ENCODE measurements around the gene TRIP6. TPM values are rescaled to one million over a fixed set of nuclear protein-coding genes. Genes with fewer than 3 reads are reported as not detected.
A peak's percentile ranks its signal among the peaks of the same experiment; 100 is the strongest.

The TRIP6 gene
- total and polyA plus RNA-seq, 2 donors (not counting 3 experiments of a cell fraction or from before 2014, with no cell fraction given): 90.3 TPM

DNA sequence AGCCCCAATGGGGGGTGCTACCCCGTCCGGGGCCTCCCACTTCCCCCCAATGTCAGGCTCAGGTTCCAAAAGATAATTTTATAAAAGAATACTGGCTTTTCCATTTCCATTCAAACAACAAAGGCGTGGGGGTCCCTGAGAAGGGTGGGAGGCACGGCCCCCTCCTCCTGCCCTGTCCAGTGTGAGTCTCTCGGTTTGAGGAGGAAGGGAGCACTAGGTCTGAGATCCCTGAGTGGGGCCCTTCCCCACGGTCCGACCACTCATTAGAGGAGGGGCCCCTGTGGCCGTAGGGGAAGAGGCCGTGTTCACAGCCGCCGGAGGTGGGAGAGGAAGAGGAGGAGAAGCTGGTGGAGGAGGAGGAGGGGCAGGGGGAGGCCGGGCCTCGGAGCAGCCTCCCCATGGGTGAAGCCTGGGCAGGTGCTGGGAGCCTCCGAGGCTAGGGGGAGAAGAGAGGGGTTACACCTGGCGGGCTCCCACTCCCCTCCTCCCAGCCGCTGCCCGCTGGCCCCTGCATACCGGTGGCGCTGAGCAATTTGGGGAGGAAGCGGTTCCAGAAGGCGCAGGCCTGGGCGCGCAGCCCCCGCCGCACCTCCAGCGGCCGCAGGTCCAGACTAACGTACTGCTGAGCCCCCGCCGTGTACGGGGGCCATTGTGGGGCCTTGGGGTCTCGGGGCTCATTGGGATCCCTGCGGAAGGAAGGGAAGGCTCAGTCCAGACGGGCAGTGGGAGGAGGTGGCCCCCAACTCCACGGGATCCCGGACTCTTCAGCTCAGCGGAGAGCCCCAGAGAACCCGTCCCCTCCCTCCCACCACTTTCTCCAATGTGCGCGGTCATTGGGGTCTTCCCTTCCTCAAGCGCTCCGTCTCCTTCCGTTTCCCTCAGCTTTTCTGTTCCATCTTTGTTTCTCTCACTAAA, 23.7 kb downstream of the TRIP6 start:
- Histone ChIP-seq H3K9me3 (replicated peaks; ENCODE audit: control insufficient read depth, insufficient read depth, low read length) (no peaks in the 10 kb centered on the region), H3K27ac (ENCODE audit: insufficient read depth, low read depth, low read length) (no peak overlapping the region), H3K27me3 (ENCODE audit: control insufficient read depth in 2 of 2, insufficient read depth in 2 of 2, low read length in 2 of 2) (peaks cover under 1 to 9% of the 10 kb centered on the region in 2 experiments), H4K20me1 (replicated peaks; ENCODE audit: control insufficient read depth, extremely low read depth, insufficient read depth, low read length) (no peaks in the 10 kb centered on the region), H3K4me1 (ENCODE audit: control insufficient read depth, extremely low read depth, insufficient read depth, low read length) (peaks cover 45% of the 10 kb centered on the region), H3K9me1 (replicated peaks; ENCODE audit: control insufficient read depth, extremely low read depth, insufficient read depth, low read length) (no peaks in the 10 kb centered on the region), H3K4me2 (ENCODE audit: insufficient read depth, low read length) (peak overlapping the region; percentile 43), H3K9ac (replicated peaks; ENCODE audit: extremely low read depth, insufficient read depth, low read length) (no peak overlapping the region), H3K79me2 (ENCODE audit: control insufficient read depth, insufficient read depth, low read length) (peaks cover 15% of the 10 kb centered on the region), H2AFZ (ENCODE audit: low read depth, low read length) (peak overlapping the region; percentile 80), H3K4me3 (replicated peaks in 1 of 3; ENCODE audit: insufficient read depth in 1 of 3, low read depth in 1 of 3, low read length in 3 of 3) (peak overlapping the region in 2 of 3 experiments; percentile 8 to 37), H3K36me3 (ENCODE audit: control insufficient read depth in 2 of 2, extremely low read depth in 1 of 2, insufficient read depth in 2 of 2, low read length in 2 of 2) (peaks cover 9 to 19% of the 10 kb centered on the region in 2 experiments)
- no TSS peak for BruUV-seq (replicated peaks)
- dilution Hi-C loops (cut with MboI; ENCODE audit: extremely low pct_ligation_motif_present, low sequenced_read_pairs): no loop called here
- intact Hi-C loops (cut with micrococcal nuclease): loop anchor here (5.0 to 10.0 kb wide), 3 partner anchors 76 to 404 kb away; partner anchors contain the start of genes MUC12 and VGF
- peak; percentile 65 for FAIRE-seq
- CTCF ChIA-PET: interaction anchor here (0.6 to 1.4 kb wide), 8 partner anchors 20 to 401 kb away, joined by 3 to 13 read pairs (median 5); partner anchors contain the start of gene POP7
- TF ChIP-seq EZH2 (IDR thresholded peaks at IDR 0.05; ENCODE audit: borderline replicate concordance, low read depth, low read length, severe bottlenecking) (peak; percentile 33), MYC (IDR thresholded peaks at IDR 0.05; ENCODE audit: low read depth, low read length) (no peak)
- DNase-seq (ENCODE audit: low read depth, low spot score): no peak
- POLR2A ChIA-PET: interaction anchor here (1.3 to 4.2 kb wide), 2 partner anchors 15 to 96 kb away, joined by 3 to 27 read pairs; partner anchors contain the start of gene SRRT

DNA sequence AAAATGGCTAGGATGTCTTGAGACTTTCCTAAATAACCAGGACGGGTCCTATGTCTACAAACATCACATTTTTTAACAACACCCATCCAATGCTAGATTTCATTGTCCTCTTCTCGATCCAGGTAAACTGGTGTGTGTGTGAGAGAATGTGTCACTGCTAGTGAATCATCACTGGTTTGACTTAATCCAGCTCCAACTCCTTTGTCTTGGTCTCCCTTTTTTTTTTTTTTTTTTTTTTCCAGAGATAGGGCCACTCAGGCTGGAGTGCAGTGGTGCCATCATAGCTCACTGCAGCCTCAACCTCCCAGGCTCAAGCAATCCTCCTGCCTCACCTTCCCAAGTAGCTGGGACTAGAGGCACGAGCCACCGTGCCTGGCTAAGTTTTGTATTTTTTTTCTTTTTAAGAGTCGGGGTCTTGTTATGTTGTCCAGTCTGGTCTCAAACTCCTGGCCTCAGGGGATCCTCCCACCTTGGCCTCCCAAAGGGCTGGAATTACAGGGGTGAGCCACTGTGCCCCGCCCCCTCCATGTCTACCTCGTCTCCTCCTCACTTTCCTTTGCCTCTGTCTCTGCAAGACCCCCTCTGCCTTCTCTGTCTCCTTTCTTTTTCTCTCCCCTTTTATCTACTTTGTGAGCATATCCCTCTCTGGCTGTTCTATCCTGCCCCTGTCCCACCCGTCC, 24.5 kb downstream of the TRIP6 start:
- peaks cover 7 to 17% of the 10 kb centered on the region in 2 experiments for H3K27me3 ChIP-seq (ENCODE audit: control insufficient read depth in 2 of 2, insufficient read depth in 2 of 2, low read length in 2 of 2)
- no peak for DNase-seq (ENCODE audit: low read depth, low spot score)

More for the DNA sequence above, 24.5 kb downstream of the TRIP6 start:
- Histone ChIP-seq H2AFZ (ENCODE audit: low read depth, low read length) (no peak overlapping the region), H3K9ac (replicated peaks; ENCODE audit: extremely low read depth, insufficient read depth, low read length) (no peak overlapping the region), H3K27ac (ENCODE audit: insufficient read depth, low read depth, low read length) (no peak overlapping the region), H3K36me3 (ENCODE audit: control insufficient read depth in 2 of 2, extremely low read depth in 1 of 2, insufficient read depth in 2 of 2, low read length in 2 of 2) (peaks cover 5 to 12% of the 10 kb centered on the region in 2 experiments), H3K79me2 (ENCODE audit: control insufficient read depth, insufficient read depth, low read length) (peaks cover 15% of the 10 kb centered on the region), H3K4me3 (replicated peaks in 1 of 3; ENCODE audit: insufficient read depth in 1 of 3, low read depth in 1 of 3, low read length in 3 of 3) (no peak overlapping the region), H3K9me1 (replicated peaks; ENCODE audit: control insufficient read depth, extremely low read depth, insufficient read depth, low read length) (no peaks in the 10 kb centered on the region), H3K4me2 (ENCODE audit: insufficient read depth, low read length) (no peak overlapping the region), H3K4me1 (ENCODE audit: control insufficient read depth, extremely low read depth, insufficient read depth, low read length) (peaks cover 45% of the 10 kb centered on the region), H4K20me1 (replicated peaks; ENCODE audit: control insufficient read depth, extremely low read depth, insufficient read depth, low read length) (no peaks in the 10 kb centered on the region), H3K9me3 (replicated peaks; ENCODE audit: control insufficient read depth, insufficient read depth, low read length) (no peaks in the 10 kb centered on the region)
- FAIRE-seq: no peak
- ChIA-PET POLR2A (no interaction called here), CTCF (interaction anchor here (0.6 to 1.4 kb wide), 4 partner anchors 28 to 400 kb away, joined by 3 to 5 read pairs (median 4); no protein-coding TSS in a partner anchor)
- BruUV-seq (replicated peaks): no TSS peak
- TF ChIP-seq JUN (IDR thresholded peaks at IDR 0.05; ENCODE audit: borderline replicate concordance, insufficient read depth, insufficient read length, low read depth) (no peak), FOS (IDR thresholded peaks at IDR 0.05; ENCODE audit: borderline replicate concordance, insufficient read depth, low read length) (no peak), POLR2AphosphoS5 (IDR thresholded peaks at IDR 0.05; ENCODE audit: insufficient read depth, low read depth, low read length) (no peak), EZH2 (IDR thresholded peaks at IDR 0.05; ENCODE audit: borderline replicate concordance, low read depth, low read length, severe bottlenecking) (no peak), GATA2 (IDR thresholded peaks at IDR 0.05; ENCODE audit: insufficient read depth, insufficient read length, low read depth, low read length) (no peak), MYC (IDR thresholded peaks at IDR 0.05; ENCODE audit: low read depth, low read length) (no peak)
- TF ChIP-seq, protein P1, sequence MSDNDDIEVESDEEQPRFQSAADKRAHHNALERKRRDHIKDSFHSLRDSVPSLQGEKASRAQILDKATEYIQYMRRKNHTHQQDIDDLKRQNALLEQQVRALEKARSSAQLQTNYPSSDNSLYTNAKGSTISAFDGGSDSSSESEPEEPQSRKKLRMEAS (IDR thresholded peaks at IDR 0.05; ENCODE audit: insufficient read depth, insufficient read length): no peak
- dilution Hi-C loops (cut with MboI; ENCODE audit: extremely low pct_ligation_motif_present, low sequenced_read_pairs): no loop called here
- intact Hi-C loops (cut with micrococcal nuclease): loop anchor here (5.0 to 10.0 kb wide), 3 partner anchors 76 to 403 kb away; partner anchors contain the start of genes MUC12 and VGF
